Pons (tissue), 1 donor: ENCODE data around the gene MAG.
"Not testable (repeated sequence)": the region's sequence is repeated elsewhere in the genome, so short reads cannot be mapped to it uniquely, and the experiment has no call there.

Experiments used
- DNase-seq: peaks from one replicate; pipeline ENCODE4 v3.0.0-alpha.2; 2016; ENCODE audit warnings: low spot score

Gene MAG

GRCh38 chr19:35346193-35347052, 54.5 kb downstream of the MAG start:
- peak; percentile 19 for DNase-seq

- DNase-seq = peak; percentile 69
These were observed 55.4 kb downstream of the MAG start, which contains the start of gene FFAR1 for GRCh38 chr19:35347171-35347929. Gene FFAR1 (plus strand): TSS chr19:35347902. CDS start chr19:35351552, 3,650 bp downstream.

DNA sequence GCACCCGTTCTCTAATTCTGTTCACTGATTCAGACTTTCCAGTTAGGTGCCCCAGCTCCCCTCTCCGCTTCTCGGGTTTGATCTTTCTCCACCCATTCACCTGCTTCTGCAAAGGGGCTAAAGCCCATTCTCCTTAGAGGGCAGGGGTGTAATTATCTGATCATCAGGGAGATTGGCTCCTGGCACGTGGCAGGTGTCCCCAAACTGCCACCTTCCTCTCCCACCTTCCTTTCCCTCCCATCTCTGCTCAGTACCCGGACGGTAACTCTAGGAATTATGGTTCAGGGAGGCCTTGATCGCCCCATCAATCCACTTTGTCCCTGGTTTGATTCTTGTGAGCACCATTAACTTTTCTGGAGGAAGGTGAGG, 56.0 kb downstream of the MAG start:
- no peak for DNase-seq

- no peak for DNase-seq
These were observed 57.1 kb downstream of the MAG start for GRCh38 chr19:35348911-35349611.

DNA sequence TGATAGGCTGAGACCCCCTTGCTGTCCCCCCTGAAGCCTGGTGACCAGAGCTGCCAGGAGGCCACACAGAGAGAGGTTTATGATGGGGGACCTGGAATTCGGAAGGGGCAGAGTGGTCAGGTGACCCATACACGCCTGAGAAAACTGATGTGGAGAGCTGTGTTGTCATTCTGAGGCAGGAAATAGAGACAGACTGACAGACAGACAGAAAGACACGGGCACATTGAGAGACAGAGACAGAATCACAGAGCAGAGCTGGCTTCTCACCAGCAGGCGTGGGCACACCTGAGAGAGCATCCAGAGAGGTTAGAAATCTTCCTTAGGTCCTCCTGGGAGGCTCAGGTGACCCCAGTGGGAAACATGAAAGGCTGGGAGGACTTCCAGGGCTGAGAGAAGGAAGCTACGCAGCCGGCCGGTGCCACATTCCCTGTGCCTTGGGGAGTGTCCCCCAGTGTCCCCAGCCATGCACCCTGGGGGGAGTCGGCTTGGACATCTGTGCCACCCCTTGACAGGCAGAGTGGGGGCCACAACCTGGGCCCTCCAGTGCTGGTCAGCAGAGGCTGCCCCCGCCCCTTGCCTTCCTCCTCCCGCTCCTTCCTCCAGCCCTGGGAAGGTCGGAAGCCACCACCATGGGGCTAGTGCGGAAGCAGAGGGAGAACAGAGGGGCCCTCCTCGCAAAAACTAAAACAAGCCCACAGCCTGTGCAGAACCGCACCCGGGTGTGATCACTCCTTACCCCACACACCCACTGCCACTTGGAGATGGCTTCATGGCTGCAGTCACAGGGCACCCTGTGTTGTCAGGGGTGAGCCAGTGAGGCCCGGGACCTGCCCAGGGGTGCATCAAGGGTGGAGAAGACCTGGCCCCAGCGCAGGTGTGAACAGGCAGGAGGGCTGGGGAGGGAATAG, 57.9 kb downstream of the MAG start:
- no peak for DNase-seq

- DNase-seq = no peak
These were observed 58.6 kb downstream of the MAG start for GRCh38 chr19:35350591-35350990.

DNA sequence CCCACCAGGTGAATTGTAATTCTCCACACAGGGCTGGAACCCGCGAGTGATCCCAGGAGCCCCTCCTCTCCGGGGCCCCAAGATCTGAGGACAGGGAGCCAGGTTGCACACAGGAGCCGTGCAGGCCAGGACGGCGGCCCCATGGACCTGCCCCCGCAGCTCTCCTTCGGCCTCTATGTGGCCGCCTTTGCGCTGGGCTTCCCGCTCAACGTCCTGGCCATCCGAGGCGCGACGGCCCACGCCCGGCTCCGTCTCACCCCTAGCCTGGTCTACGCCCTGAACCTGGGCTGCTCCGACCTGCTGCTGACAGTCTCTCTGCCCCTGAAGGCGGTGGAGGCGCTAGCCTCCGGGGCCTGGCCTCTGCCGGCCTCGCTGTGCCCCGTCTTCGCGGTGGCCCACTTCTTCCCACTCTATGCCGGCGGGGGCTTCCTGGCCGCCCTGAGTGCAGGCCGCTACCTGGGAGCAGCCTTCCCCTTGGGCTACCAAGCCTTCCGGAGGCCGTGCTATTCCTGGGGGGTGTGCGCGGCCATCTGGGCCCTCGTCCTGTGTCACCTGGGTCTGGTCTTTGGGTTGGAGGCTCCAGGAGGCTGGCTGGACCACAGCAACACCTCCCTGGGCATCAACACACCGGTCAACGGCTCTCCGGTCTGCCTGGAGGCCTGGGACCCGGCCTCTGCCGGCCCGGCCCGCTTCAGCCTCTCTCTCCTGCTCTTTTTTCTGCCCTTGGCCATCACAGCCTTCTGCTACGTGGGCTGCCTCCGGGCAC, 59.6 kb downstream of the MAG start:
- no peak for DNase-seq

GRCh38 chr19:35352177-35352447, 60.2 kb downstream of the MAG start:
- no peak for DNase-seq

GRCh38 chr19:35352448-35353304, 60.7 kb downstream of the MAG start:
- DNase-seq = peak; percentile 78

- no peak for DNase-seq
These were observed 61.7 kb downstream of the MAG start for GRCh38 chr19:35353635-35354034.

- DNase-seq = no peak
These were observed 62.9 kb downstream of the MAG start for GRCh38 chr19:35354898-35355297.

GRCh38 chr19:35355791-35356460, 64.0 kb downstream of the MAG start:
- DNase-seq = no peak

GRCh38 chr19:35357867-35358573, 66.1 kb downstream of the MAG start, which contains the start of gene FFAR3:
Gene FFAR3 (plus strand): TSS chr19:35358460. CDS start chr19:35358891, 431 bp downstream.
- peak; percentile 81 for DNase-seq

DNA sequence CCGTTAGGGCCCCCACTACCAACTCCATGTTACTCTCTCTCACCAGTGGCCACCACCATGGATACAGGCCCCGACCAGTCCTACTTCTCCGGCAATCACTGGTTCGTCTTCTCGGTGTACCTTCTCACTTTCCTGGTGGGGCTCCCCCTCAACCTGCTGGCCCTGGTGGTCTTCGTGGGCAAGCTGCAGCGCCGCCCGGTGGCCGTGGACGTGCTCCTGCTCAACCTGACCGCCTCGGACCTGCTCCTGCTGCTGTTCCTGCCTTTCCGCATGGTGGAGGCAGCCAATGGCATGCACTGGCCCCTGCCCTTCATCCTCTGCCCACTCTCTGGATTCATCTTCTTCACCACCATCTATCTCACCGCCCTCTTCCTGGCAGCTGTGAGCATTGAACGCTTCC, 66.9 kb downstream of the MAG start:
- DNase-seq = not testable (repeated sequence)

DNA sequence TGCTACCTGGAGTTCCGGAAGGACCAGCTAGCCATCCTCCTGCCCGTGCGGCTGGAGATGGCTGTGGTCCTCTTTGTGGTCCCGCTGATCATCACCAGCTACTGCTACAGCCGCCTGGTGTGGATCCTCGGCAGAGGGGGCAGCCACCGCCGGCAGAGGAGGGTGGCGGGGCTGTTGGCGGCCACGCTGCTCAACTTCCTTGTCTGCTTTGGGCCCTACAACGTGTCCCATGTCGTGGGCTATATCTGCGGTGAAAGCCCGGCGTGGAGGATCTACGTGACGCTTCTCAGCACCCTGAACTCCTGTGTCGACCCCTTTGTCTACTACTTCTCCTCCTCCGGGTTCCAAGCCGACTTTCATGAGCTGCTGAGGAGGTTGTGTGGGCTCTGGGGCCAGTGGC, 67.4 kb downstream of the MAG start:
- DNase-seq = not testable (repeated sequence)

- DNase-seq = not testable (repeated sequence)
These were observed 68.1 kb downstream of the MAG start for GRCh38 chr19:35360081-35360480.

DNA sequence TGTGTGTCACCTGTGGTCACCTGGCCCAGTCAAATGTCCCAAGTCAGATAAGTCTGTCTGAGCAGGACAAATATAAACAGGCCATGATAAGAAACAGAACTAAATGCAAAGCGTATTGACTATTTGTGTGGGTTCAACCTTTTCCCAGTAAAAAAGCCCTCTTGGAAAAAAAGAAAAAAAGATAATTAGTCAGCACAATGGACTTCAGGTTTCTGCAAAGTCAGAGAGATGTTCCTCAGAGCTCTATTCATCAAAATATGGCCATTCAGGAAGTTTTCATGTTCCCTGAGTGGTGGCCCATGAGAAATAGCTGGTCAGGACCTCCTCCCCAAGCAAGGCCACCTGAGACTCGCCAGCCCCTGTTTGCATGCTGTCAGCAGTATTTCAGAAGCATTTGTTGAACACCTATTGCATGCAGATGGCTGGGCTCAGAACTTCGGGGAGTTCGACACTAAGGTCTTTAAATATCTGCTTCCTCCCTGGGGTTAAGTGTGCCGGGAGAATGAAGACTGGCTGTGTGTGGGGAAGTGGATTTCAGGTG, 69.0 kb downstream of the MAG start:
- no peak for DNase-seq

- no peak for DNase-seq
These were observed 70.5 kb downstream of the MAG start for GRCh38 chr19:35362261-35363000.
